Right ventricle myocardium inferior (tissue), 1 donor: ENCODE results near the gene AP5S1. TPM values are rescaled to one million over a fixed set of nuclear protein-coding genes. Genes with fewer than 3 reads are reported as not detected.

Source experiments
- ATAC-seq: fragments of 200-7000 bp; cut with Tn5 transposase; one replicate; pipeline ENCODE4 v1.9.1; 2020; ENCODE audit warnings: mild to moderate bottlenecking, moderate library complexity
- DNase-seq: peaks from one replicate; pipeline ENCODE4 v3.0.0; 2021; ENCODE audit errors: missing footprints
- intact Hi-C: fragments of 100-400 bp; cut with DNase I; formaldehyde crosslinking; loops from one replicate; pipeline ENCODE4 v1.11.0; 2022
- long read RNA-seq: library from polyadenylated mRNA; unstranded; transcript quantifications from one replicate; pipeline ENCODE4 v2.0.0, GENCODE V29; 2021
- total RNA-seq: library from RNA; stranded (reverse); fragmentation: NEBNext Ultra II Directional; extraction: Animal tissue kit (Norgen Biotek cat#: 25700); gene quantifications from one replicate; pipeline ENCODE4 v1.2.1, GENCODE V29; 2021
- donor health status: DM: no; HTN: yes; CAD: no; lungs with severe emphysema.

The AP5S1 gene
- 9.8 TPM for total RNA-seq
- long read RNA-seq, full-length matches to known transcripts: 11 of 12 reads
- long read RNA-seq, partial matches to known transcripts: 1 of 12 reads
- long read RNA-seq, other reads (novel, unspliced or antisense): 0 of 12 reads

GRCh38 chr20:3820048-3820900, at the start of gene AP5S1:
Gene AP5S1, plus strand, starts transcription at chr20:3820547. Its CDS starts 1,571 bp downstream, at chr20:3822118.
- intact Hi-C loops: loop anchor here (1.0 to 2.0 kb wide), 2 partner anchors 27 to 34 kb away; partner anchors contain the start of genes CENPB and MAVS
- peak; percentile 95 for ATAC-seq
- peak; percentile 99 for DNase-seq

GRCh38 chr20:3771552-3772058, 48.7 kb upstream of the AP5S1 start:
- no peak for ATAC-seq
- intact Hi-C loops: no loop called here
- no peak for DNase-seq

GRCh38 chr20:3775457-3776108, 44.8 kb upstream of the AP5S1 start:
- intact Hi-C loops: no loop called here
- ATAC-seq: no peak
- no peak for DNase-seq

- no peak for ATAC-seq
- DNase-seq: no peak
- intact Hi-C loops: no loop called here
These were observed 43.0 kb upstream of the AP5S1 start for GRCh38 chr20:3777381-3777715.

- ATAC-seq (peak; percentile 73), DNase-seq (peak; percentile 88)
These were observed 42.4 kb upstream of the AP5S1 start for GRCh38 chr20:3777716-3778629.

GRCh38 chr20:3778976-3779375, 41.4 kb upstream of the AP5S1 start:
- DNase-seq: no peak
- intact Hi-C loops: no loop called here
- no peak for ATAC-seq

More at GRCh38 chr20:3777716-3778629, 42.4 kb upstream of the AP5S1 start:
- intact Hi-C loops: no loop called here

- intact Hi-C loops: loop anchor here (2.0 kb wide), 1 partner anchor 73 kb away; no protein-coding TSS in a partner anchor
- DNase-seq (peak; percentile 82), ATAC-seq (peak; percentile 80)
These were observed 39.0 kb upstream of the AP5S1 start, which contains the start of gene SPEF1 for GRCh38 chr20:3781153-3781910. Gene SPEF1, minus strand, starts transcription at chr20:3781448. Its CDS starts 161 bp downstream, at chr20:3781287.

GRCh38 chr20:3782597-3782996, 37.8 kb upstream of the AP5S1 start:
- peak; percentile 6 for DNase-seq
- intact Hi-C loops: no loop called here

GRCh38 chr20:3783068-3783489, 37.3 kb upstream of the AP5S1 start:
- intact Hi-C loops: no loop called here
- DNase-seq (peak; percentile 39), ATAC-seq (no peak)

More at GRCh38 chr20:3782597-3782996, 37.8 kb upstream of the AP5S1 start:
- no peak for ATAC-seq

- DNase-seq (peak; percentile 11), ATAC-seq (no peak)
- intact Hi-C loops: no loop called here
These were observed 36.7 kb upstream of the AP5S1 start for GRCh38 chr20:3783511-3784195.

- DNase-seq (peak; percentile 64), ATAC-seq (no peak)
- intact Hi-C loops: no loop called here
These were observed 36.0 kb upstream of the AP5S1 start for GRCh38 chr20:3784216-3784853.

GRCh38 chr20:3784863-3785239, 35.5 kb upstream of the AP5S1 start:
- intact Hi-C loops: no loop called here
- no peak for ATAC-seq
- peak; percentile 14 for DNase-seq

- intact Hi-C loops: loop anchor here (1.0 kb wide), 2 partner anchors 35 to 62 kb away; partner anchors contain the start of gene AP5S1
- peak; percentile 69 for DNase-seq
These were observed 34.9 kb upstream of the AP5S1 start for GRCh38 chr20:3785240-3786125.

GRCh38 chr20:3786126-3786484, 34.2 kb upstream of the AP5S1 start:
- peak; percentile 84 for DNase-seq
- ATAC-seq: no peak
- intact Hi-C loops: loop anchor here (1.0 kb wide), 2 partner anchors 34 to 61 kb away; partner anchors contain the start of gene AP5S1

More at GRCh38 chr20:3785240-3786125, 34.9 kb upstream of the AP5S1 start:
- ATAC-seq: no peak

GRCh38 chr20:3786665-3787323, 33.6 kb upstream of the AP5S1 start, which contains the start of gene CENPB:
Gene CENPB, minus strand, starts transcription at chr20:3786740. Its CDS starts 257 bp downstream, at chr20:3786483.
- intact Hi-C loops: loop anchor here (1.0 kb wide), 2 partner anchors 34 to 61 kb away; partner anchors contain the start of gene AP5S1
- DNase-seq: peak; percentile 93

More at GRCh38 chr20:3786665-3787323, 33.6 kb upstream of the AP5S1 start, which contains the start of gene CENPB:
- peak; percentile 96 for ATAC-seq
